Myometrial cell (primary cell): ENCODE data around the gene STATH. TPM values are rescaled to one million over a fixed set of nuclear protein-coding genes. Genes with fewer than 3 reads are reported as not detected.

ENCODE experiments used
- total RNA-seq: library from RNA; depleted of rRNA; stranded (reverse); fragments of >200 nt; gene quantifications from 2 replicates; pipeline ENCODE4 v1.2.3, GENCODE V29; 2015

The STATH gene, protein sequence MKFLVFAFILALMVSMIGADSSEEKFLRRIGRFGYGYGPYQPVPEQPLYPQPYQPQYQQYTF
- not detected in 2 replicates for total RNA-seq

DNA sequence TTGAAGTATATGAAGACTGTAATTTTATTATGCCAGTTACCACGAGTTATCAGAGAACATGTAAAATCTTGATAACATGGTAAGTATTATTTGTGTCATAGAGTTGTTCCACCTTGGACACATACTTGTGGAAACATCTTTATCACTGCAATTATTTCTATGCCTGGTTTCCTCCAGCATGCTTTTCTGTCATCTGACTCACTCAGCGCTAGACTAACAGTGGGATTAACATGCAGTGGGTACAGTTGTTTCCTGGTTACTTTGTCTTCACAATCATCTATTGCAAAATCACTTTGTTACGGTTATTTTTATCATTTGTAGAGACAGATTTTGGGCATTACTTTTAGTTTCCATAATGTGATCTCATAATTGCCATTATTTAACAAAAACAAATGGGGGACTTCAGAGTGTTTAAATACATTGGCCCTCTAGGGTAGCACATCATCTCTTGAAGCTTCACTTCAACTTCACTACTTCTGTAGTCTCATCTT is at the start of gene STATH:
Gene STATH, plus strand, starts transcription at position 441 of the 491 bp plus-strand sequence. CDS start 2,472 bp downstream, outside the sequence.

DNA sequence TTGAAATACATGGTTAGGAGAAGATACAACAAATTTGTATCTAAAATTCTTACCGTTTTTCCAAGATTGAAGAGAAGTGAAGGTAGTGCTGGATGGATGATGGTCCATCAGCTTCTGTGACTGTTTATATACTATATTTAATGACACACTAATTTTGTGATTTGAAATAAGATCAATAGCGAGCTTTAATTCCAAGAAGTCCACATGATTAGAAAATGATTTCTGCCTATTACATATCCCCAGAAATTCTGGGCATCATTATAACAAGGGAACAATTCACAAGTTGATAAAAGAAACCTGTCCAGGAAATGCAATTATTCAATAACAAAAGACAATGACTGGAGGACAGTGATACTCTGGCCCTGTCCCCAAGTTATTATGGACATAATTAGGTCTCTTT is 30.1 kb upstream of the STATH start, which contains the start of gene CSN2:
Gene CSN2, minus strand, starts transcription at position 101 of the 400 bp plus-strand sequence. CDS start 4,733 bp downstream, outside the sequence.

GRCh38 chr4:70028159-70028558 is 32.4 kb downstream of the STATH start, which contains the start of gene HTN3:
TSS of gene HTN3 (plus strand) at chr4:70028459. CDS start at chr4:70030741, 2,282 bp downstream.

DNA sequence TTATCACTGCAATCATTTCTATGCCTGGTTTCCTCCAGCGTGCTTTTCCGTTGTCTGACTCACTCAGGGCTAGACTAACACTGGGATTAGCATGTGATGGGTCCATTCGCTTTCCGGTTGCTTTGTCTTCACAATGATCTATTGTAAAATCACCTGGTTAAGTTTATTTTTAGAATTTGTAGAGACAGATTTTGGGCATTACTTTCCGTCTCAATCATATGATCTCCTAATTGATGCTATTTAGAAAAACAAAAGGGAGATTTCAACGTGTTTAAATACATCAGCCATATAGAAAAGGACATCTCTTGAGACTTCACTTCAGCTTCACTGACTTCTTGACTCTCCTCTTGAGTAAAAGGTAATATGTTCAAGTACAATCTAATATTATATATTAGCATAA is 54.4 kb downstream of the STATH start, which contains the start of gene HTN1:
Gene HTN1, plus strand, starts transcription at position 301 of the 400 bp plus-strand sequence. CDS start 2,639 bp downstream, outside the sequence.

Other genes with a start within 250 kb of the STATH start
- 0.18 and 1.2 TPM in 2 replicates for gene SULT1B1, start 235.3 kb upstream of the STATH start, total RNA-seq
- gene SULT1E1, start 135.8 kb upstream of the STATH start, total RNA-seq = 3.2 and 3.7 TPM in 2 replicates
- gene CSN1S1, start 64.9 kb upstream of the STATH start, total RNA-seq = not detected in 2 replicates
- not detected in 2 replicates for gene CSN2, start 30.2 kb upstream of the STATH start, total RNA-seq
- not detected in 2 replicates for gene HTN3, start 32.5 kb downstream of the STATH start, total RNA-seq
- gene HTN1, start 54.5 kb downstream of the STATH start, total RNA-seq = not detected in 2 replicates
- gene PRR27, start 158.3 kb downstream of the STATH start, total RNA-seq = not detected in 2 replicates
- gene ODAM, start 199.8 kb downstream of the STATH start, total RNA-seq = not detected in 2 replicates
- gene FDCSP, start 230.2 kb downstream of the STATH start, total RNA-seq = not detected in 2 replicates
- gene CSN3, start 246.6 kb downstream of the STATH start, total RNA-seq = not detected in 2 replicates